Spleen (tissue), 11 donors: ENCODE results near the gene NOTUM. TPM values are rescaled to one million over a fixed set of nuclear protein-coding genes. Genes with fewer than 3 reads are reported as not detected.

Experiments
- DNase-seq: peaks from one replicate; pipeline ENCODE4 v3.0.0-alpha.2; 2020
- H3K27ac ChIP-seq, 8 donors: fragments of 200-600 bp; sonication (generic) in 7 of 8; 1 replicate in 4 of 8; 2 replicates in 4 of 8; pipeline versions ENCODE4 v1.5.0 to v1.8.0; 2016 to 2021; ENCODE audit warnings: inconsistent platforms in 4 of 8, mild to moderate bottlenecking in 4 of 8, moderate library complexity in 1 of 8
- H3K27me3 ChIP-seq, 7 donors: fragments of 200-600 bp; sonication (generic) in 6 of 7; replicated peaks in 1 of 7; 1 replicate in 4 of 7; 2 replicates in 3 of 7; pipeline versions ENCODE4 v1.5.0 to v1.8.0; 2016 to 2021; ENCODE audit warnings: inconsistent platforms in 3 of 7, mild to moderate bottlenecking in 1 of 7
- H3K36me3 ChIP-seq, 6 donors: fragments of 200-600 bp; sonication (generic) in 5 of 6; 1 replicate in 4 of 6; 2 replicates in 2 of 6; pipeline versions ENCODE4 v1.5.0 to v1.8.0; 2016 to 2021; ENCODE audit warnings: inconsistent platforms in 2 of 6
- H3K4me1 ChIP-seq, 6 donors: fragments of 200-600 bp; sonication (generic) in 5 of 6; 1 replicate in 3 of 6; 2 replicates in 3 of 6; pipeline versions ENCODE4 v1.5.0 to v1.8.0; 2016 to 2021; ENCODE audit warnings: inconsistent platforms in 3 of 6
- H3K4me3 ChIP-seq, 8 donors: fragments of 200-600 bp; sonication (generic) in 7 of 8; 1 replicate in 4 of 8; 2 replicates in 4 of 8; pipeline versions ENCODE4 v1.5.0 to v1.8.0; 2016 to 2021; ENCODE audit warnings: inconsistent platforms in 4 of 8, mild to moderate bottlenecking in 4 of 8, moderate library complexity in 2 of 8
- H3K9me3 ChIP-seq, 8 donors: fragments of 200-600 bp; sonication (generic) in 7 of 8; 1 replicate in 4 of 8; 2 replicates in 4 of 8; pipeline versions ENCODE4 v1.5.0 to v1.8.0; 2016 to 2021; ENCODE audit warnings: inconsistent platforms in 4 of 8
- POLR2A ChIP-seq, 3 donors: fragments of 450-650 bp; IDR thresholded peaks; one replicate each; pipeline ENCODE4 v1.5.1; 2017; ENCODE audit warnings: antibody characterized with exemption in 3 of 3, mild to moderate bottlenecking in 1 of 3
- POLR2AphosphoS5 ChIP-seq, 3 donors: sonication (generic); formaldehyde crosslinking; IDR thresholded peaks; one replicate each; pipeline ENCODE4 v1.5.1; 2017; ENCODE audit warnings: antibody characterized with exemption in 3 of 3
- WGBS, 5 donors: extraction: QIAGEN DNeasy Blood & Tissue Kit in 3 of 5; methylation state at CpG; one replicate each; pipeline versions ENCODE4 v1.1.5 to v1.1.7; 2013 to 2018; 5-methylcytosine and 5-hydroxymethylcytosine counted together
- intact Hi-C: fragments of 100-400 bp; cut with DNase I; formaldehyde crosslinking; loops from one replicate; pipeline ENCODE4 v1.15.0; 2023; ENCODE audit warnings: low total_unique reads
- polyA plus RNA-seq, 3 donors: library from polyadenylated mRNA; stranded (reverse); fragments of 200-250 nt; gene quantifications; one replicate each; pipeline ENCODE4 v1.2.1, GENCODE V29; 2013
- total RNA-seq, 7 donors: library from RNA; depleted of rRNA in 3 of 7; stranded (reverse); fragments of >200 nt in 3 of 7; fragmentation: NEBNext Ultra II Directional in 4 of 7; extraction: Animal tissue kit (Norgen Biotek cat#: 25700) in 4 of 7; gene quantifications; one replicate each; pipeline versions ENCODE4 v1.1.0 to v1.2.1, GENCODE V29; 2016 to 2021
- TF ChIP-seq, protein P1 (sequence below), 11 experiments: fragments of 200-600 bp in 7 of 11; fragments of 450-650 bp in 4 of 11; sonication (generic) in 4 of 11; IDR thresholded peaks in 8 of 11; conservative IDR thresholded peaks in 3 of 11; 1 replicate in 7 of 11; 2 replicates in 4 of 11; pipeline versions ENCODE4 v1.4.0 to v1.8.0; 2016 to 2021; ENCODE audit warnings: antibody characterized with exemption in 11 of 11, inconsistent platforms in 4 of 11, mild to moderate bottlenecking in 1 of 11
- donor health status: healthy with polysubstance abuse.
- donor health status: DM: no; HTN: no; CAD: no; lungs with moderate emphysema.
- donor health status: DM: no; HTN: no; CAD: no.
- donor health status: Bipolar disorder and iron deficiency.
- donor health status: healthy.
- donor health status: DM: no; HTN: no; CAD: no.
- donor health status: DM: yes; HTN: yes; CAD: no.

The NOTUM gene
- total and polyA plus RNA-seq, 10 donors, result 0.03 to 0.85 (median 0.11) TPM; not detected in 5

DNA sequence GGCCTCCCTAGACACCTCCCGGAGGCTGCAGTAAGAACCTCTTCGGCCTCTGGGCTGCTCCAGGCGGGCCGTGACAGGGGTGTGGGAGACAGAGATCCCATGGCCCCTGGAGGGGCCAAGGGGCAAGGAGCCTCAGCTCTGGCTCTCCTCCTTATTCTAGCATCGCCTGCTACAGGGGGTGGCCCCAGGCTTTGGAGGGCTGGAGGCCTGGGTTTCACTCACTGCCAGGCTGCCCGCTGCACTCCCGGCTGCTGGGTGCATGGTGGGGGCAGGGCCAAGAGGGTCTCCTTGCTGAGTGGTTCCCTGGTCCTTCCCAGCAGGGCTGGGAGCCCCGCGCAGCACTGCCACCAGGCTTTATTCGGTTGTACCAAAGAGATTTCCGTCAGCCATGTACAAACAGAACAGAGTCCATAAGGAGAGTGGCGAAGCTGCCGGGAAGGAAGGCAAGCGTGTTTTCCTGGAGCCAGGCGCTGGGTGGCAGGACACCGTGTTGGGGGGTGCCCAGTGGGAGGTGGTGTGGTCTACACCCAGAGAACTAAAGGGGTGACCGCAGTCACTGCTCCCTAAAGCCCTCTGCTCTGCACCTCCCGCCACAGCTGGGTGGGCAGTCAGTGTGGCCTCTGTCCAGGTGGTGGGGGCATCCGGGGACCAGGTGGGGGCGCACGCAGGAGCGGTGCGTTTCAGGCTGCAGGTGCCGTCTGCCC is 56.9 kb downstream of the NOTUM start:
- Histone ChIP-seq H3K9me3 (no peaks in the 10 kb centered on the region), H3K4me3 (no peak overlapping the region), H3K27me3 (peaks cover 0 to 29% (median 16%) of the 10 kb centered on the region in 7 donors), H3K27ac (no peak overlapping the region), H3K4me1 (peaks cover 0 to 24% (median 20%) of the 10 kb centered on the region in 6 donors), H3K36me3 (peaks cover 0 to 79% (median 31%) of the 10 kb centered on the region in 6 donors)
- 95 to 97% (median 95%) methylated on average over 21 to 24 of the region's 24 CpGs for WGBS, 5 donors
- no peak for DNase-seq
- intact Hi-C loops, result no loop called here
- TF ChIP-seq POLR2A (IDR thresholded peaks at IDR 0.05) (no peak), POLR2AphosphoS5 (IDR thresholded peaks at IDR 0.05) (no peak)
- TF ChIP-seq, protein P1, sequence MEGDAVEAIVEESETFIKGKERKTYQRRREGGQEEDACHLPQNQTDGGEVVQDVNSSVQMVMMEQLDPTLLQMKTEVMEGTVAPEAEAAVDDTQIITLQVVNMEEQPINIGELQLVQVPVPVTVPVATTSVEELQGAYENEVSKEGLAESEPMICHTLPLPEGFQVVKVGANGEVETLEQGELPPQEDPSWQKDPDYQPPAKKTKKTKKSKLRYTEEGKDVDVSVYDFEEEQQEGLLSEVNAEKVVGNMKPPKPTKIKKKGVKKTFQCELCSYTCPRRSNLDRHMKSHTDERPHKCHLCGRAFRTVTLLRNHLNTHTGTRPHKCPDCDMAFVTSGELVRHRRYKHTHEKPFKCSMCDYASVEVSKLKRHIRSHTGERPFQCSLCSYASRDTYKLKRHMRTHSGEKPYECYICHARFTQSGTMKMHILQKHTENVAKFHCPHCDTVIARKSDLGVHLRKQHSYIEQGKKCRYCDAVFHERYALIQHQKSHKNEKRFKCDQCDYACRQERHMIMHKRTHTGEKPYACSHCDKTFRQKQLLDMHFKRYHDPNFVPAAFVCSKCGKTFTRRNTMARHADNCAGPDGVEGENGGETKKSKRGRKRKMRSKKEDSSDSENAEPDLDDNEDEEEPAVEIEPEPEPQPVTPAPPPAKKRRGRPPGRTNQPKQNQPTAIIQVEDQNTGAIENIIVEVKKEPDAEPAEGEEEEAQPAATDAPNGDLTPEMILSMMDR (IDR thresholded peaks at IDR 0.05 in 8 of 11, conservative IDR thresholded peaks at IDR 0.05 in 3 of 11), result no peak

DNA sequence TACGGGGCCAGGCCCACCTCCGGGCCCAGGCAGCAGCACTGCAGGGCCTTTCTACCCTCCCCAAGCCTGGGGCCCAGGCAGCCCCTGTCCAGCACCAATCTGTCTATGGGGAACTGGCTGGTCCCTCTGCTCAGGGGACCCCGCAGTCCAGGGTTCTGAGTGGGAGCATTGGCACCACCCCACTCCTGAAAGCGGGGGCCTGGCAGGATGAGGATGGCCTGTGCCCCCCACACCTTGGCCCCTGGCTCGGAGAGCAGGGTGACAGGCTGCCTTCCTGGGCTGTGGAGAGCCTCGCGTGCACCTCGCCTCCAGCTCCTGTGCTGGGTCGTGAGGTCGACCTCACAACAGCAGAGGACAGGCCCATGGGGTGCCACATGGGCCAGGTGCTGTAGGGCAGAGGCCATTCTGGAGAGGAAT is 57.6 kb downstream of the NOTUM start:
- Histone ChIP-seq H3K4me3 (no peak overlapping the region), H3K27ac (no peak overlapping the region), H3K36me3 (peaks cover 0 to 79% (median 37%) of the 10 kb centered on the region in 6 donors), H3K27me3 (peaks cover 0 to 29% (median 16%) of the 10 kb centered on the region in 7 donors), H3K9me3 (no peaks in the 10 kb centered on the region), H3K4me1 (peaks cover 0 to 24% (median 18%) of the 10 kb centered on the region in 6 donors)
- TF ChIP-seq, protein P1 (IDR thresholded peaks at IDR 0.05 in 8 of 11, conservative IDR thresholded peaks at IDR 0.05 in 3 of 11), result no peak
- TF ChIP-seq POLR2A (IDR thresholded peaks at IDR 0.05) (no peak), POLR2AphosphoS5 (IDR thresholded peaks at IDR 0.05) (no peak)
- intact Hi-C loops, result no loop called here
- 95 to 97% (median 96%) methylated on average over 10 of the region's 10 CpGs; no CpG with 5 or more reads in 1 of the 5 donors for WGBS, 5 donors
- DNase-seq, result no peak

DNA sequence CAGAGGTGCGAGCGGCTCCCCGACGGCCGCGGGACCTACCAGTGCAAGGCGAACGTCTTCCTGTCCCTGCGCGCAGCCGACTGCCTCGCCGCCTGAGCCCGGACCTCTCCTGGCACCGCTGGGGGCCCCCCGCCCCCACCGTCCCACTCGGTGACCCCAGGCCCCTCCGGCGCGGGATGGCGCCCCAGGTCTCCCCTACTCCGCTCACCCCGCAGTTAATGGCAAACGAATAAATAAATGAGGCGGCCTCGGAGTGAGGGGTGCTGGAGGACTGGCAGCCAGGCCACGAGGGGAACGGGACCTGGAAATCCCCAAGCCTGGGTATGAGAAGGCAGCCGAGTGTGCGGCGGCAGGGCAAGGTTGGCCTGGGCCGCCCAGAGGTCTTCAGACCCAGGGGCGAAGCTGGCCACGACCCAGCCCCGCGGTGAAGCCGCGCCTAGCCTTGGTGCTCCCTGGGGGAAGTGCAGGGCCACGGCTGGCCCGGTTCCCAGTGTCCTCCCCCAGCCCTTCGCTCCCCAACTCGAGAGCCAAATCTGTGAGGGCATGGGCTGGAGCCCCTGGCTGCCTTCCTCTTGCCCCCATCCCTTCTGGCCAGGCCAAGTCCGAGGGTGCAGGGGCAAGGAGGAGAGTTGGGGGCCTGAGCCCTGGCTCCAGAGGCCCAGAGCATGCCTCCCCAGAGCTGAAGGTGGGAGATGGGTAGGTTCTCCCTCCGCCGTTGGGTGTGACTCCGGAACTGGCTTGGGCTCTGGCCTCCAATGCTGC is 58.2 kb downstream of the NOTUM start:
- intact Hi-C loops, result no loop called here
- TF ChIP-seq, protein P1 (IDR thresholded peaks at IDR 0.05 in 8 of 11, conservative IDR thresholded peaks at IDR 0.05 in 3 of 11), result no peak
- peak in 2 of 3 donors; percentile 9 to 49 for TF ChIP-seq POLR2AphosphoS5 (IDR thresholded peaks at IDR 0.05)
- WGBS, 5 donors, result 35 to 48% (median 42%) methylated on average over 25 to 47 of the region's 47 CpGs
- H3K4me3 ChIP-seq, result peak overlapping the region in 6 of 8 donors; percentile 1 to 63 (median 28)
- H3K9me3 ChIP-seq, result no peaks in the 10 kb centered on the region
- H3K4me1 ChIP-seq, result peaks cover 0 to 24% (median 18%) of the 10 kb centered on the region in 6 donors
- peaks cover 0 to 29% (median 16%) of the 10 kb centered on the region in 7 donors for H3K27me3 ChIP-seq
- peaks cover 0 to 79% (median 40%) of the 10 kb centered on the region in 6 donors for H3K36me3 ChIP-seq
- DNase-seq, result no peak
- H3K27ac ChIP-seq, result peak overlapping the region in 1 of 8 donors; percentile 1

Other genes with a start within 250 kb of the NOTUM start
- 1 to 10 TPM; 2.9 to 7.5 (median 3.7) TPM for gene SLC25A10, start 248.9 kb downstream of the NOTUM start, total RNA-seq
- gene SLC25A10, start 248.9 kb downstream of the NOTUM start, polyA plus RNA-seq, result 1 to 10 TPM; 4.7 to 7.7 (median 6.9) TPM
- gene GCGR, start 157.0 kb downstream of the NOTUM start, total RNA-seq, result under 1 TPM in 1 of 7 donors, not detected in 6; 0.37 TPM
- under 1 TPM; 0.06 to 0.15 (median 0.13) TPM for gene GCGR, start 157.0 kb downstream of the NOTUM start, polyA plus RNA-seq
- 10 to 100 TPM; 47.5 to 71.3 (median 52.6) TPM for gene MCRIP1, start 127.9 kb downstream of the NOTUM start, total RNA-seq
- gene MCRIP1, start 127.9 kb downstream of the NOTUM start, polyA plus RNA-seq, result 100 to 1,000 TPM in 2 of 3 donors, 10 to 100 TPM in 1; 75.9 to 182 (median 111) TPM
- gene PPP1R27, start 126.1 kb downstream of the NOTUM start, total RNA-seq, result not detected
- gene PPP1R27, start 126.1 kb downstream of the NOTUM start, polyA plus RNA-seq, result under 1 TPM in 2 of 3 donors, not detected in 1; 0.09 to 0.39 TPM
- 1,000 to 10,000 TPM in 3 of 7 donors, 100 to 1,000 TPM in 4; 561 to 1,208 (median 823) TPM for gene P4HB, start 100.7 kb downstream of the NOTUM start, total RNA-seq
- 100 to 1,000 TPM; 161 to 366 (median 188) TPM for gene P4HB, start 100.7 kb downstream of the NOTUM start, polyA plus RNA-seq
- 100 to 1,000 TPM; 155 to 392 (median 293) TPM for gene ARHGDIA, start 89.8 kb downstream of the NOTUM start, total RNA-seq
- 100 to 1,000 TPM; 131 to 261 (median 137) TPM for gene ARHGDIA, start 89.8 kb downstream of the NOTUM start, polyA plus RNA-seq
- 10 to 100 TPM; 31.5 to 70.0 (median 50.7) TPM for gene ALYREF, start 69.6 kb downstream of the NOTUM start, total RNA-seq
- gene ALYREF, start 69.6 kb downstream of the NOTUM start, polyA plus RNA-seq, result 10 to 100 TPM; 23.6 to 56.6 (median 45.7) TPM
- 10 to 100 TPM; 52.9 to 99.4 (median 54.9) TPM for gene ANAPC11, start 69.5 kb downstream of the NOTUM start, total RNA-seq
- gene ANAPC11, start 69.5 kb downstream of the NOTUM start, polyA plus RNA-seq, result 100 to 1,000 TPM; 113 to 184 (median 179) TPM
- 1 to 10 TPM in 3 of 7 donors, under 1 TPM in 3, not detected in 1; 0.23 to 2.9 (median 0.74) TPM for gene NPB, start 58.9 kb downstream of the NOTUM start, total RNA-seq
- 1 to 10 TPM; 2.2 to 4.8 (median 3.0) TPM for gene NPB, start 58.9 kb downstream of the NOTUM start, polyA plus RNA-seq
- 10 to 100 TPM; 12.5 to 25.5 (median 14.6) TPM for gene PCYT2, start 49.8 kb downstream of the NOTUM start, total RNA-seq
- gene PCYT2, start 49.8 kb downstream of the NOTUM start, polyA plus RNA-seq, result 10 to 100 TPM; 16.1 to 22.7 (median 19.4) TPM
- gene SIRT7, start 43.0 kb downstream of the NOTUM start, total RNA-seq, result 10 to 100 TPM; 34.5 to 53.1 (median 37.5) TPM
- 10 to 100 TPM; 28.5 to 54.5 (median 54.2) TPM for gene SIRT7, start 43.0 kb downstream of the NOTUM start, polyA plus RNA-seq
- gene MAFG, start 33.5 kb downstream of the NOTUM start, total RNA-seq, result 10 to 100 TPM; 22.3 to 41.4 (median 24.2) TPM
- gene MAFG, start 33.5 kb downstream of the NOTUM start, polyA plus RNA-seq, result 10 to 100 TPM in 1 of 3 donors, 1 to 10 TPM in 2; 3.2 to 14.2 (median 3.7) TPM
- gene PYCR1, start 23.9 kb downstream of the NOTUM start, total RNA-seq, result 10 to 100 TPM in 1 of 7 donors, 1 to 10 TPM in 6; 3.4 to 10.8 (median 5.5) TPM
- 1 to 10 TPM; 1.7 to 6.4 (median 5.0) TPM for gene PYCR1, start 23.9 kb downstream of the NOTUM start, polyA plus RNA-seq
- not detected for gene MYADML2, start 14.0 kb downstream of the NOTUM start, total RNA-seq
- gene MYADML2, start 14.0 kb downstream of the NOTUM start, polyA plus RNA-seq, result not detected
- 10 to 100 TPM; 20.2 to 44.5 (median 26.0) TPM for gene ASPSCR1, start 16.4 kb upstream of the NOTUM start, total RNA-seq
- gene ASPSCR1, start 16.4 kb upstream of the NOTUM start, polyA plus RNA-seq, result 10 to 100 TPM; 33.7 to 58.8 (median 55.5) TPM
- 10 to 100 TPM; 25.4 to 36.0 (median 29.8) TPM for gene CENPX, start 61.7 kb upstream of the NOTUM start, total RNA-seq
- 10 to 100 TPM; 69.4 to 91.8 (median 79.0) TPM for gene CENPX, start 61.7 kb upstream of the NOTUM start, polyA plus RNA-seq
- gene LRRC45, start 62.1 kb upstream of the NOTUM start, total RNA-seq, result 10 to 100 TPM in 6 of 7 donors, 1 to 10 TPM in 1; 7.5 to 13.7 (median 11.5) TPM
- 10 to 100 TPM; 13.6 to 23.4 (median 20.0) TPM for gene LRRC45, start 62.1 kb upstream of the NOTUM start, polyA plus RNA-seq
- 1 to 10 TPM in 2 of 7 donors, under 1 TPM in 3, not detected in 2; 0.60 to 1.4 (median 0.66) TPM for gene RAC3, start 70.5 kb upstream of the NOTUM start, total RNA-seq
- gene RAC3, start 70.5 kb upstream of the NOTUM start, polyA plus RNA-seq, result 1 to 10 TPM; 1.0 to 3.4 (median 2.0) TPM
- gene DCXR, start 76.5 kb upstream of the NOTUM start, total RNA-seq, result 10 to 100 TPM; 44.2 to 82.5 (median 54.9) TPM
- 10 to 100 TPM; 74.8 to 88.0 (median 87.6) TPM for gene DCXR, start 76.5 kb upstream of the NOTUM start, polyA plus RNA-seq
- gene RFNG, start 90.6 kb upstream of the NOTUM start, total RNA-seq, result 10 to 100 TPM; 21.4 to 36.3 (median 26.0) TPM
- 10 to 100 TPM; 24.5 to 42.3 (median 41.5) TPM for gene RFNG, start 90.6 kb upstream of the NOTUM start, polyA plus RNA-seq
- 10 to 100 TPM; 61.5 to 77.2 (median 66.5) TPM for gene GPS1, start 90.7 kb upstream of the NOTUM start, total RNA-seq
- gene GPS1, start 90.7 kb upstream of the NOTUM start, polyA plus RNA-seq, result 100 to 1,000 TPM in 1 of 3 donors, 10 to 100 TPM in 2; 69.5 to 109 (median 95.4) TPM
- gene DUS1L, start 104.6 kb upstream of the NOTUM start, total RNA-seq, result 100 to 1,000 TPM in 3 of 7 donors, 10 to 100 TPM in 4; 76.4 to 114 (median 87.9) TPM
- 100 to 1,000 TPM; 130 to 174 (median 173) TPM for gene DUS1L, start 104.6 kb upstream of the NOTUM start, polyA plus RNA-seq
- 10 to 100 TPM; 20.6 to 45.2 (median 22.3) TPM for gene FASN, start 137.0 kb upstream of the NOTUM start, total RNA-seq
- gene FASN, start 137.0 kb upstream of the NOTUM start, polyA plus RNA-seq, result 10 to 100 TPM in 1 of 3 donors, 1 to 10 TPM in 2; 9.3 to 14.7 (median 9.3) TPM